Hippocampal formation (tissue), 2 donors: ENCODE results near the gene SOCS2.

ENCODE experiments used
- DNase-seq, 2 donors: peaks; one replicate each; lab custom pipeline; 2025; lab: John Stamatoyannopoulos, UW

The SOCS2 gene

DNA sequence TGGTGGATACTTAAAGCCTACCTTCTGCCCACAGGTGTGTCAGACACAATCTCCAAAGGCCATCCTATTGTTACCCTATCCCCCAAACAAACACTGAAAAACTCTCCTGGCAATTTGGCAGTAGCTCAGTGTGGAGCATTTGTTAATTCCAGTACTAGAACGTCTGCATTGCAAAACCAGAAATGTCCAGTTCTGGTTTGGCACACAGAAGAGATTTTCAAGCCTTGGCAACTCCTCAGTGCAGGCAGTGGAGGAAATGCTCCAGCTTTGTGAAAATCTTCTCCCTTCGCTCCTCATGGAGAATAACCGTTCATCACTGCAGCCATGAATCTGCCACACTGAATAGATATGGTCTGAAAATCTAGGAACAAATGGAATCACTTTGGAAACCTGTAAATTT lies 5.3 kb upstream of the SOCS2 start:
- DNase-seq = no peak

DNA sequence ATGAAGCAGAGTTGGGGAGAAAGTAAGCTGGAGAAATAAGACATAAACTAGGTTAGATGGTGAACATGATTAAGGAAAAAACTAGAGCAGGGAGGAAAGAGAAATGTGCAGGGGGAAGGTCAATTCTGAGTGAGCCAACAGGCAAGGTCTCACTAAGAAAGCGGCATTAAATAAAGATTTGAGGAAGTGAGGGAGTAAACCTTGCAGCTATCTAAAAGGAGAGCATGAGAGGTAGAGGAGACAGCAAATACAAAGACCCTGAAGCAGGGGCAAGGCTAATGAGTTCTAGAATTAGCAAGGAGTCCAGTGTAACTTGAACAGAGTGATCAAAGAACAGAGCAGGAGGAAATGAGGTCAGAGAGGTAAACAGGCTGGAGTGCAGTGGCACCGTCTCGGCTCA lies 4.4 kb upstream of the SOCS2 start:
- DNase-seq = no peak

DNA sequence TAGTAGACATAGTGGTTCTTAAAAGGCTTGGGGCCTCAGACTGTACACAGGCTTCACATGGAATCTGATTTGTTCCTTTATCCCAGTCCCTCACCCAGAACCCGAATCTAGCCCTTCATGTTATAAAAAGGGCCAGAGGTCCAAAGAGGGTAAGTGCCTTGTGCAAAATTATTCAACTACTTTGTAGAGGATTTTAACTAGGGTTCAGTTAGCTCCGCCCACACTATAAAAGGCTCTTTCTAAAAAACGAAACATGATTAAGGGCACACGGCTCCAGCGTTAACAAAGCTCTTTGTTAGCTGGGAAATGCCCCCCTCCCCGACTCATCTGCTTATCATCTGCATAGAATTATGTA lies 3.2 kb upstream of the SOCS2 start:
- no peak for DNase-seq

DNA sequence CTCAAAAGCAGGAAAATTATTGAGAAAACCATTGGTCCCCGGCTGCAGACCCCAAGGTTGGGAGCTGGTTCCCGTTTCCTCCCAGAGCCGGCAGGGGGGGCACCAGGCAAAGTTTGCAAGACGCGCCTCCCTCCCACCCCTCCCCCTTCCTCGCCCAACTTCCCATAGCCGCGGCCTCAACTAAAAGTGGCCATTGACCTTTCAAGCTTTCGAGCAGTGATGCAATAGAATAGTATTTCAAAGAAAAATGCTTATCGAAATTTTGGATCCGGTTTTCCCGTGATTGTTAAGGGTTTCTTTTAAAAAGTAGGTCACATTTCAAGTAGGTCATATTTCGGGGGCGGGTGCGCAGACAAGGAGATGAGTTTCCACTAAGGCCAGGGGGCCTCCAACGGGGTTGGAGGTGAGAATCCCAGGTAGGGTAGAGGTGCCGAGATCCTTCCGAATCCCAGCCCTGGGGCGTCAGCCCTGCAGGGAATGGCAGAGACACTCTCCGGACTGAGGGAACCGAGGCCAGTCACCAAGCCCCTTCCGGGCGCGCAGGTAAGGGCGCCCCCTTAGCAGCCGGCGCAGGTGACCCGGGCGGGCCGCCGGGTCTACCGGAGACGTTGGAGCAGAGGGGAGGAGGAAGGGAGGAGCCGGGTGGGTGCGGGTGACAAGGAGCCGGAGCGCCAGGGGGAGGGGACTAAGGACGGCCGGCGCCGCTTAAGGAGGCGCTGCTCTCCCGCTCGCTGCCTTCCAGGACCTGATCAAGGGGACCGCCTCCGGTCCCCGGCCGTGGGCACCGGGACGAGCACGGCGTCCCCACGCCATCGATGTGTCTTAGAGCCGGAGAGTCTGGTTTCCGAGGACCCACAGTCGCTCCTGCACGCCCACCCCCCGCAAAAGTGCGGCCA lies 2.6 kb upstream of the SOCS2 start:
- peak; percentile 49 to 62 for DNase-seq

DNA sequence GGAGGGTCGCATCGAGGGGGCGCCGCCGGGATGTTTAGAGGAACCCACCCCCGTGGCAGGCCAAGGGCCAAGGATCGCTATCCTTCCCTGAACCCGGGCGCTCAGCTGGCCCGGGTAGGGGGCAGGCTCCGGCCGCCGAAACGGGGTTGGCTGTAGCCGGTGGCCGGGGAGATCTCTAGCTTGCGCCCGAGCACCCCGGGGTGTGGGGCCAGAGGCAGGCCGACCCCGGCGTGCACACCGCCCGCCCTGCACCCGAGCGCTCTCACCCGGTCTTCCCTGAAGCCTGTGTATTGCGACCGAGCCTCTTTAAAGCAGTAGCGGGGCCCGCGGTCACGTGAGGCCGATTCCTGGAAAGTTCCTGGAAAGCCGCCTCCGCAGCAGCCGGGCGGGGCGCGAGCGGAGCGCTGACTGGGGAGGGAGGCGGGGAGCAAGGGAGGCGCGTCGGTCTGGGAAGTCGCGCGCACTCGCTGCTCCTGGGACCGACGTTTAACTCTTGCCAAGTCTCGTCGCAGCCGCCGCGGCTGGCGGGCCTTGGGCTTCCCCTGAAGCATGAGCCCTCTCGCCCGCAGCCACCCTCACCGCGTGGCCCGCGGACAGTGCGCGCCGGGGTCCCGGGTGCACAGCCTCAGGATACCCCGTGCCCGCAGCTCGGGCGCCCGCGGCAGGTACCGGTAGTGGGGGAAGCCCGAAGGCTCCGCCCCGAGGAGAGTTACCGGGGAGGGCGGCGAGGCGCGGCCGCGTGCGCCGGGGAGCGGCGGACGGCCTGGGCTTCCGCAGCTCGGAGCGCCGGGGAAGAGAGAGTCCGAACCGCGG lies 1.7 kb upstream of the SOCS2 start:
- peak; percentile 75 to 77 for DNase-seq

DNA sequence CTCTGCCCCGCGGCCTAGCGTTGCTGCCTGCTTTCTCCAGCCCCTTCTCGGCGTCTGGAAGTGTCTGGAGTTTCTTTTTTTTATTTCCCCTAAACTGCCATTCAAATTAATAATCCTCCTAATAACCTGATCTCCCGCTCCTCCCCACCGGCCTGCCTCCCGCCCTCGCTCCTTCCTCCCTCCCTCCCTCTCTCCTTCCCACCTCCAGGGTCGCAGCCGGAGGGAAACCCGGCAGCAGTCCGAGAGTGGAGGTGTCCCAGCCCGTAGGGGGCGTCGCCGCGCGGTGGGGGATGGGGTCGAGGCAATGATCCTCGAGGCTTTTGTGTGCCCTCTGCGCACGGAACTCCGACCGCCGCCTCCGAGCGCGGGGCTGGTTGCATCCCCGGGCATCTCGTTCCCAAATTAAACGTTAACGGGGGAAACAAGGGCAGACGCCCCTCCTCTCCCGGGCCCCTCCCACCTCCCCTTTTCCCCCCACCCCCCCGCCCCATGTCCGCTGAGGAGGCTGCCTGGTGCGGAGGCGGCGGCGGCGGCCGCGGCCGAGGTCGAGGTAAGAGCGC lies 1.0 kb upstream of the SOCS2 start:
- DNase-seq = peak in 1 of 2 donors; percentile 25

DNA sequence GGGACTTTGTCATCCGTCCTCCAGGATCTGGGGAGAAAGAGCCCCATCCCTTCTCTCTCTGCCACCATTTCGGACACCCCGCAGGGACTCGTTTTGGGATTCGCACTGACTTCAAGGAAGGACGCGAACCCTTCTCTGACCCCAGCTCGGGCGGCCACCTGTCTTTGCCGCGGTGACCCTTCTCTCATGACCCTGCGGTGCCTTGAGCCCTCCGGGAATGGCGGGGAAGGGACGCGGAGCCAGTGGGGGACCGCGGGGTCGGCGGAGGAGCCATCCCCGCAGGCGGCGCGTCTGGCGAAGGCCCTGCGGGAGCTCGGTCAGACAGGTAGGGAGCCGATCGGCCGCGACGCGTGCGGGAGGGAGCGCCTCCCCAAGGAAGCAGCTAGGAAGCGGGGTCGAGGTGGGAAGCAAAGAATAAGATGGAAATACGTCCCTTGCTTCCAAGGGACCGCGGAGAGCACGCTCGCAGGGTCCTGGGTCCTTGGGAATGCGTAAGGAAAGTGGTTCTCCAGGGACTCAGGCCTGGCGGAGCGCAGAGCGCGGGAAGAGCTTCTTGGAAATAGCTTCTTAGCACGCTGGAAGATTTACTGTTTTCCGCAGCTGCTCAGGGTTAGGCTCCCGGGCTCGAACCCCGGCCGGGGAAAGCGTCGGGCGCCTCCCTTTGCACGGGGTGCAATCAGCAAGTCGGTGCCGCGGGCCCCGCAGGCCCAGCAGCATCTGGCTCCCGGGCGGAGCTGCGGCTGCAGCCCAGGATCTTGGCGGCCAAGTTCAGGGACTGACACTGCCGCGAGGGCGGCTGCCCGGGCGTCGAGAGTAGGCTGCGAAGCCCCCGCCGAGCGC lies 457 bp downstream of the SOCS2 start:
- no peak for DNase-seq

DNA sequence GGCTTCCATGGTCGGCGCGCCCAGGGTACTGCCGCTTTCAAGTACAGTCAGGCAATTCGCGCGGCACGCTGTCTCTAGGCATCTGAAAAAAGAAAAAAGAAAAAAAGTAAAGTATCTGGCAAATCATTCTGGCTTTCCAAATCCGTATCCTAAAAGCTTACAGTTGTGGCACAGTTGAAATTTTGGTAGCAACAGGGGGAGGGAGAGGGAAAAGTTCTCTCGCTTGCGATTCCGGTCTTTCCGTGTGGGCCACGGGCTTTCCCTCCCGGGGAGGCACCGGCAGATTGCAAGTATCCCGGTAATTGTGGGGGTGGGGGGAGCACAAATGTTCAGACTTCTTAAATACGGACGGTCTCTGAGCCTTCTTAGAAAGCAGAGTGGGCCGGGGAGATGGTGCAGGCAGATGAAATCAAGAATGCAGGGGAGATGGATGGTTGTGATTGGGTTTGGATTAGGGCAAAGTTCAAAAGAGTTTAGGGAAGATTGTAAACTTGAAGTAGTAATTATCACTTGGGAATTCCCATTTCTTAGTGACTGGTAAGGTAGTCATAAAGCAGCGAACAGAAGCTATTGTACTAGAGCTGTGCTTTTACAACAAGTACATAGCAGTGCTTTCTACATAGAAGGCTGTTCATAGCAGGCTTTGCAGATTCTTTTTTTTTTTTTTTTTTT lies 1.2 kb downstream of the SOCS2 start:
- no peak for DNase-seq

DNA sequence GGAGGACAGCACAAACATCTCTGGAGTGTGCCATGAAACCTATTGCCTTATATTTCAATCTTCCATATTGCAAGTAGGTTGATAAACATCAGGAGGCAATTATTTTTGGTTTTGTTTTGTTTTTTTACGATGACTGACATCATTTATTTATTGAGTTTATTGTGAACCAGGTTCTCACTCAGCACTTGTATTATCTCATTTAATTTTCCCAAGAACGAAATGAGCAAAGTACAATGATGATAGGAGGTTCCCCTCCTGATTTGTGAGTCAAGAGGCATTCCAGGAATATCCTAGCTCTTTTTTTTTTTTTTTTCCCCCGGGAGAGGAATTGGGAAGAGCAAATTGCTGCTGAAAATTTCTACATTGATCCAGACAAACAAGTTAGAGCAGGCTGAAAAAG lies 4.7 kb downstream of the SOCS2 start:
- DNase-seq = no peak

DNA sequence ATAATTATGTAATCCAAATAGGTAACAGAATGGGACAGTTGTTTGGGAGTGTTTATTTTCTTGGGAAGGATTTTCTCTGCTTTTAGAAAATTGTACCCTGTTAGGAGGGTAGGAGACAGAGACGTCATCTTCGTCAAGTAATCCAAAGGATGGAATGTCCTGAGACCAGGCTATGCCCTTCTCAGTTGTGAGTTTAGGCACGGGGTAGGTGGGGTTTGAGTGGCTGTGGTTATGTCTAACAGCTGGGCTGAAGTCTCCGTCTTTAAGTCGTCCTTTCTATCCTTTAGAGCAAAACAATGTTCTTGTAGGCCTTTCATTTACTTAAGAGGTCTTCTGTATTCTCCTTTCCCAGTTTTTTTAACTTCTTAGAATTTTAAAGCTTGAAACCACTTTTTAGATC lies 5.7 kb downstream of the SOCS2 start:
- no peak for DNase-seq

DNA sequence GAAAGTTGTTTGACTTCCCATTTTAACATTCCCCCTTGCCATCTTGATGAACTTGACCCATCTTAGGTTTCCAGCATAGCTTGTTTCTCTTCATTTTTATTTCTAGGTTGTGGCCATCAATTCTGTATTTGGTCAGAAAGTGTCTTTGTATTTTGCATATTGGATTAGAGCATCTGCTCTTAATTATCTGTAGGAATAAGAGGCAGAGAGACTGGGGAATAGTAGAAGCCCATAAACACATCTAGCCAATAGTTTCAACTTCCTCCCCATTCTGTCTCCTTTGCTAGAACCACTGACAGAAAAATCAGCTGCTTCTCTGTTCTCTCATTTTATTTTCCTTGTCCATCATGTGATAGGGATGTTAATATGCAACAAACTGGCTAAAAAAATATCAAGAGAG lies 8.2 kb downstream of the SOCS2 start:
- no peak for DNase-seq

DNA sequence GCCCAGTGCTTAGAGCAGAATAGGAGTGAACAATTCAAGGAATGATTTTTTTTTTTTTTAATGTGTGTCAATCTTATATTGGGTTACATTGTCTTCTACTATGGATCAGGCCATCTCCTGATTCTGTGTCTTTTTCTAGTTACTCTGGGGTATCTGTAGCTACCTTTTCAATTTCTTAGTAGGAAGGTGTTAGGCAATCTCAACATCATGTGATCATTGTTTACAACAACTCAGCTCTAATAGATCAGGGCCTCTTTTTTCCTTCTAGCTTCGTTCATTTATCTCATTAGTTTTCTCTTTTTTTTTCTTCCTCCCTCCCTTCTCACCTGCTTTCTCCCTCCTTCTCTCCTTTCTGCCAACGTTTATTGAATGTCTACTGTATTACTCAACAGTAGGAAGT lies 8.9 kb downstream of the SOCS2 start:
- no peak for DNase-seq

DNA sequence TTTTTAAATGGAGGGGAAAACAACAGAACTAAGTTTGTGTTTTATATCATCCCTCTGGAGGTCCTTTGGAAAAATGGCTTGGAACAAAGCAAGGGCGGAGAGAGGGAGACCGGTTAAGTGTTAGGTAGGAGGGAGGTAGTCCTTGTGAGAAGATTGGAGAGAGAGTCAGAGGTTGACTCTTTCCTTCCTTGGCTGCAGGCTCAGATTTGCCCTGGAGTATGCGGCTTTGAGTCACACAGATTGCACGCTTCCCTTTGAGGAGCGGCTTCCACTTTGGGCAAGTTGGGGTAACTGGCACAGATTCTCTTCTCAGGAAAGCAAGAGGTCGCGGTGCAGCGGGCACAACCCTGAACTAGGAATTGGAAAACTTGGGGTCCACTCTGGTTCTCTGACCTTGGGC lies 9.9 kb downstream of the SOCS2 start:
- no peak for DNase-seq

DNA sequence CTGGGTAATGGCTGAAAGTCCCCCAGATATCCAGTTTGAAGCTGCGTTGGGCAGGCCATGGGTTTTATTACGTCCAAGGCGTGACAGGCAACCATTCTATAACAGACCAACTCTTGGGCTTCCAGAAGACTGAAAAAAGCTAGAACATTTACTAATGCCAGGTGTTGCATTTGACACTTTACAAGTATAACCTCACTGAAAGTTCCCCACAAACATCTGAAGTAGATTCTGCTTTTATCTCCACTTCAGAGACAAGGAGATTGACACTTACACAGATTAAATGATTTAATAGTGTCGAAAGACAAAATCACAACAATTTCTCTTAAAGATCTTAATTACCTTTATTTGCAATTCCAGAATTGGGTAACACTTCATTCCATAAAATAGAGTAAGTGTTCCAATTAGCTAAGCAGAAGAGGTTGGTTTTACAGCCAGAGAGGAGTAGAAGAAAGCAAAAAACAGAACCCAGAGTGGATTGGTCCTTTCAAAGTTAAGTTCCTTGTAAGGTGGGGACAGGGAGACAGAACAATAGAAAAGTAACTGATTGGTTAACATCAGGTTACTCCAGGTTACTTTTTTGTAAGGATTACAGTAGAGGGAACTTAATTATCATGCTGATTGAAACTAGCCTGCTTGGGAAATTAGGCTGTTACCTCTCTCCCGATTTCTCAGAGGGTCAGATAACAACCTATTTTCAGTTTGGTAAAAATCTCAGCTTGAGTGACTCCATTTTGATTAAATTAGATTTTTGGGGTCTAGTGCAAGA lies 11.3 kb downstream of the SOCS2 start:
- no peak for DNase-seq

DNA sequence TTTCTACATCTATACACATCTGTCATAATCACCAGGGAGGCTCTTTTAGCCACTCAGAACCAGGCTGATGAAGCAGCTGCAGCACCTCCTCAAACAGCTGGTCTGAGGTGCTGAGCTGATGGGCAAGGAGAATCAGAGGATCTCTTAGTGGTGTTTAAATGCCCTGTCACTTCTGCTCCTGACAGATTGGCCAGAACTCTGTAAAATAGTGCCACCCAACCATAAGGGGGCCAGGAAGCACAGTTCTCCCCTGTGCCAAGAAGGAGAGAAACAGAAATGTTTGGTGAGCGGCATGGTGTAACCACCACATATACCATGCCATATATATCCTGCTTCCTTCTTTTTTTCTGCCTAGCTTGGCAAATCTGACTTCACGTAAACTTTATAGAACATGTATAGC lies 12.8 kb downstream of the SOCS2 start:
- DNase-seq = no peak

DNA sequence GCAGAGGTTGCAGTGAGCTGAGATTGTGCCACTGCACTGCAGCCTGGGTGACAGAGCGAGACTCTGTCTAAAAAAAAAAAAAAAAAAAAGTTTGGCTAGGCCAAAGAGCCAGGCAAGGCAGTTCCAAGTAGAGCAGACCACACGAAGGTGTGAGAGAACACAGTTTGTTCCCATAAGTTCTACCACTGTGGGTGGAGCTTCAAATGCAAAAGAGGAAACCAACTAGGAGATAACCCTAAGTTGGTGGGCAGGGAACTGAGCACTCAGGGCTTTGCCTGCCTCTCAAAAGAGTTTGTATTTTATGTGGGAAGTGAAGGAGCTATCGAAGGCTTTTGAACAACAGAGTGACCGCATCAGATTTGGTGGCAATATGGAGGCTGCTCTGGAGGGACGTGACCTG lies 15.1 kb downstream of the SOCS2 start:
- DNase-seq = no peak

DNA sequence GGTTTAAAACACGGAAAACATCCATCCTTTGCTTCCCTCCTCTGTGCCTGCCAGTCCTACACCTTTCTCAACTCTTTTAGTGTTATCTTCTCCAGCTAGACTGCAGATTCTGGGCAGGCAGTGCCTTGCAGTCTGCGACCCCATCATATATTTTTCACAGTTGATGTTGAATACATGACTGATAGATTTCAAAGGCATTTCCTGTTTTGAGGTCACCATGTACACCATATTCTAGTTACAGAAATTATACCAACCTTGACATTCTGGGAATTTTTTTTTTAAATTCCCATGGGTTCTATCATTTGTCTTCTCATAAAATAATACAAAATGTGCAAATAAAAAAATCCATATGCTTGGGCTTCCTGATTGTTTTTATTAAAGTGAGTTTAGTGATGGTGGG lies 16.6 kb downstream of the SOCS2 start:
- DNase-seq = no peak

DNA sequence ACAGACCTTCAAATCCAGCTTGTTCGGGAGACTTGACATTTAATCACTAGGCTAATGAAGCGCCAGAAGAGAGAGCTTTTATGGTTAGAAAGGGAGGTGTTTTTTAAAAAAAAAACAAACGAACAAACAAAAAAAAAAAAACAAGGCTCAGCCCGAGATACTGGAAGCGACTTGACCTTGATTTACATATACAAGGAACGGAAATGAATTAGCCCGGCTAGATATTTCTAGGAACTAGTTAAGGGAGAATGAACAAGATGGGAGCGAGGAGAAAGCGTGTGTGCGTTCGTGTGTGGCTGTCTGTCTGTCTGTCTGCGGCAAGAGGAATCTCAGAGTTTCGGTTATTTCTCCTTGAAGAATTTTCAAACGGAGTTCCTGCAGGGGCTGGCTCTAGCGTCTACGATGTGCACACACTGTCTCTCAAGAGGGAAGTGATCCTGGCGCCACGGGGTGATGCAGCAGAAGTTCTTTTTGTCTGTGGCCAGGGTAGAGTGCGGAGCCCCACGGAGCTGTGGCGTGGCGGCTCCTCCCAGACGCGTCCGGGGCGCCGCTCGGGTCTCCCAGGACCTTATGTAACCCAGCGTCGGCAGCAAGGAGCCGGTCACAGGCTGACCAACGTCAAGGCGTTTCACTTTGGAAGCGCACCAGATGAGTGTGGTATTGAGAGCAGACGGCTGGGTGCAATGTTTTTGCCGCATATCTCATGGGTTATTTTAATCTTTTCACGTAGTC lies 18.8 kb downstream of the SOCS2 start:
- peak; percentile 35 to 45 for DNase-seq

DNA sequence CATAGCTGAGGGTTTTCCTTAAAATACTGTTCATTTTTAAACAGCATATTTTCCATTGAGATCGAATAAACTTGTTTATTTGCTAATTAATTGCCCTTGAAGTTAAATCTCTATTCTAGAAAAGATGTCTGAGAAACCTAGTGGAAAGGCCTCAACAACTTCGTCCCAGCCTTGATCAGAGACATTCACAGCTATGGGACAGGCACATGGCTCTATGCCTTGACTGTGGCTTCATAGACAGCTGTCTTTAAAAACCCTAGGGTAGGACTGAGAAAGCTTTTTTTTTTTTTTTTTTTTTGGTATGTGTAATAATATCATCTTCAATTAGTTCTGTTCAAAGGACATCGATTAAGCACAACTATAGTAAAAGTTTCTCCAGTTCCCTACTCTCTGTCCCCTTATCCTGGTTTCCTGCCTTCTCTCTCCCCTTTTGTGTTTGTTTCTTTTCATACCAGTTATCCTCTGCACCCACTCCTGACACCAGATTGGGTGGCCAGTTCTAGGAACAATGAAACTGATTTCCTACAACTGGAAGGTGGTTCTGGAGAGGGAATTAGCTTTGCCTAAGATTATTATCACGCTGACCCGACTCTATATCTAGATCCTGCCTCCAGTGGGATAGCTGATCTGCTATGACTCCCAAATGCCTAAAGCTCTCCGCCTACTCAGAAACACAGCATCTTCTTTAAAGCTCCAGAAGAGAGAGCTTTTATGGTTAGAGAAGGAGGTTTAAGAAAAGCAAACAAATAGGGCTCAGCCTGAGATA lies 20.3 kb downstream of the SOCS2 start:
- no peak for DNase-seq
